SK-N-SH treated with all-trans-retinoic acid at 6 μM for 48 hours (cell line): ENCODE measurements around the gene WFIKKN2.

Experiments used
- ATAC-seq: fragments of 200-7000 bp; cut with Tn5 transposase; 3 replicates; pipeline ENCODE4 v1.9.1; 2020; ENCODE audit warnings: mild to moderate bottlenecking, moderate library complexity
- ARNTL ChIP-seq: fragments of 450-650 bp; formaldehyde crosslinking; IDR thresholded peaks from 2 replicates; pipeline ENCODE4 v1.5.0; 2020; ENCODE audit warnings: low read depth, mild to moderate bottlenecking, moderate library complexity, borderline replicate concordance
- BACH2 ChIP-seq: fragments of 250-450 bp; sonication (Bioruptor Pico); IDR thresholded peaks from 2 replicates; pipeline ENCODE4 v1.9.0; 2021; ENCODE audit warnings: mild to moderate bottlenecking, borderline replicate concordance
- CSDC2 ChIP-seq: fragments of 250-450 bp; sonication (Bioruptor Pico); IDR thresholded peaks from 2 replicates; pipeline ENCODE4 v1.5.0; 2020; ENCODE audit warnings: mild to moderate bottlenecking, moderate library complexity
- ESRRG ChIP-seq: fragments of 250-450 bp; sonication (Bioruptor Pico); IDR thresholded peaks from 2 replicates; pipeline ENCODE4 v1.6.1; 2021; ENCODE audit warnings: mild to moderate bottlenecking
- OSR1 ChIP-seq: fragments of 250-450 bp; sonication (Bioruptor Pico); IDR thresholded peaks from 2 replicates; pipeline ENCODE4 v1.8.0; 2022; ENCODE audit warnings: moderate library complexity, mild to moderate bottlenecking, inconsistent platforms
- PPARA ChIP-seq: fragments of 250-450 bp; sonication (Bioruptor Pico); IDR thresholded peaks from 2 replicates; pipeline ENCODE4 v1.5.0; 2020; ENCODE audit warnings: mild to moderate bottlenecking, borderline replicate concordance
- RARB ChIP-seq: fragments of 250-450 bp; sonication (Bioruptor Pico); IDR thresholded peaks from 2 replicates; pipeline ENCODE4 v1.8.0; 2021; ENCODE audit warnings: mild to moderate bottlenecking, moderate library complexity
- SNAI2 ChIP-seq: fragments of 250-450 bp; sonication (Bioruptor Pico); IDR thresholded peaks from 2 replicates; pipeline ENCODE4 v1.5.0; 2020; ENCODE audit warnings: mild to moderate bottlenecking, moderate library complexity
- TCF4 ChIP-seq: fragments of 250-450 bp; sonication (Bioruptor Pico); IDR thresholded peaks from 2 replicates; pipeline ENCODE4 v1.8.0; 2021; ENCODE audit warnings: mild to moderate bottlenecking, moderate library complexity, borderline replicate concordance
- TOX ChIP-seq: fragments of 250-450 bp; sonication (Bioruptor Pico); IDR thresholded peaks from 2 replicates; pipeline ENCODE4 v1.8.0; 2021; ENCODE audit warnings: mild to moderate bottlenecking, moderate library complexity, borderline replicate concordance
- ZC3H10 ChIP-seq: fragments of 250-450 bp; sonication (Bioruptor Pico); IDR thresholded peaks from 2 replicates; pipeline ENCODE4 v1.5.1; 2021; ENCODE audit warnings: mild to moderate bottlenecking, moderate library complexity
- ZFP3 ChIP-seq: fragments of 250-450 bp; sonication (Bioruptor Pico); IDR thresholded peaks from 2 replicates; pipeline ENCODE4 v1.5.0; 2020; ENCODE audit warnings: mild to moderate bottlenecking, moderate library complexity
- ZFP30 ChIP-seq: fragments of 450-650 bp; formaldehyde crosslinking; IDR thresholded peaks from 2 replicates; pipeline ENCODE4 v1.5.0; 2022; ENCODE audit warnings: mild to moderate bottlenecking, moderate library complexity
- ZNF565 ChIP-seq: fragments of 450-650 bp; formaldehyde crosslinking; conservative IDR thresholded peaks from 2 replicates; pipeline ENCODE4 v1.5.0; 2020; ENCODE audit warnings: low read depth, mild to moderate bottlenecking, moderate library complexity
- ZNF70 ChIP-seq: fragments of 450-650 bp; formaldehyde crosslinking; IDR thresholded peaks from 2 replicates; pipeline ENCODE4 v1.5.0; 2020; ENCODE audit warnings: mild to moderate bottlenecking, moderate library complexity
- ZNF8 ChIP-seq: fragments of 450-650 bp; formaldehyde crosslinking; IDR thresholded peaks from 2 replicates; pipeline ENCODE4 v1.5.0; 2020; ENCODE audit warnings: mild to moderate bottlenecking, moderate library complexity
- TF ChIP-seq, protein P1 (sequence below): fragments of 250-450 bp; sonication (Bioruptor Pico); IDR thresholded peaks from 2 replicates; pipeline ENCODE4 v1.8.0; 2020; ENCODE audit warnings: mild to moderate bottlenecking, moderate library complexity, borderline replicate concordance
- TF ChIP-seq, protein P2 (sequence below): fragments of 250-450 bp; sonication (Bioruptor Pico); IDR thresholded peaks from 2 replicates; pipeline ENCODE4 v1.5.0; 2020; ENCODE audit warnings: mild to moderate bottlenecking, moderate library complexity
- TF ChIP-seq, protein P3 (sequence below): fragments of 250-450 bp; sonication (Bioruptor Pico); IDR thresholded peaks from 2 replicates; pipeline ENCODE4 v1.5.1; 2021; ENCODE audit warnings: mild to moderate bottlenecking, moderate library complexity
- TF ChIP-seq, protein P4 (sequence below): fragments of 250-450 bp; sonication (Bioruptor Pico); IDR thresholded peaks from 2 replicates; pipeline ENCODE4 v1.5.1; 2020; ENCODE audit warnings: low read depth, mild to moderate bottlenecking, moderate library complexity
- TF ChIP-seq, protein P5 (sequence below): fragments of 250-450 bp; sonication (Bioruptor Pico); IDR thresholded peaks from 2 replicates; pipeline ENCODE4 v1.8.0; 2021; ENCODE audit warnings: low read depth, mild to moderate bottlenecking, moderate library complexity, borderline replicate concordance

The WFIKKN2 gene

DNA sequence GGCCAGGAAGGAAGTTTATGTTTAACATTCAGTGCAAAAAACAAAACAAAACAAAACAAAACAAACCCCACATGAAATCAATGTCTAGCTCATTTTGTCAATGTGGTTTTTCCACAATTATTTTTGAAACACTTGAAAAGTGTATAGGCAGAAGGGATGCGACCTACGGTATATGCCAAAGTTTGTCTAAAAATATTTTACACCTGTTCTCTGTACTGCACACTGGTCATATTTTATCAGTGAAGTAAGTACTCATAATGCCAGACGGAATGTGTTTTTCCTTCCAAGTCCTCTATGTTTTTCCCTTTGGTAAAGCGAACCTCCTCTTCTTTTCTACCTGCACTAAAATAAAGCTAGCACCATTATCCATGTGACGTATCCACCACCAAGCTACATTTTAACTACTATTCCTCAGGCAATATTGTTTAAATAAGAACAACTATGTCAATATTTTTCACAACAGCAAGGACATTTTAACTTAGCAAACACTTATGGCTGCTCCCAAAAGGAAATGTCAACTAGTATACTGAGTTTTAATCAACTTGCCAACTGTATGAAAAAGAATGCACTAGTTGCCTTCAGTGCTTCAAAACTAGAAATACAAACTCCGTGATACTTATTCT is 20.4 kb downstream of the WFIKKN2 start:
- TF ChIP-seq ESRRG (CRISPR knock-in tag) (no peak), RARB (CRISPR knock-in tag) (no peak), OSR1 (CRISPR knock-in tag) (no peak), SNAI2 (CRISPR knock-in tag) (no peak), ZFP3 (no peak), ARNTL (CRISPR knock-in tag) (no peak), PPARA (CRISPR knock-in tag) (no peak), TCF4 (no peak), ZNF8 (CRISPR knock-in tag) (no peak), ZNF70 (CRISPR knock-in tag) (no peak), TOX (no peak), CSDC2 (CRISPR knock-in tag) (no peak), ZNF565 (CRISPR knock-in tag) (no peak), BACH2 (CRISPR knock-in tag) (no peak), ZC3H10 (no peak)
- TF ChIP-seq, protein P1, sequence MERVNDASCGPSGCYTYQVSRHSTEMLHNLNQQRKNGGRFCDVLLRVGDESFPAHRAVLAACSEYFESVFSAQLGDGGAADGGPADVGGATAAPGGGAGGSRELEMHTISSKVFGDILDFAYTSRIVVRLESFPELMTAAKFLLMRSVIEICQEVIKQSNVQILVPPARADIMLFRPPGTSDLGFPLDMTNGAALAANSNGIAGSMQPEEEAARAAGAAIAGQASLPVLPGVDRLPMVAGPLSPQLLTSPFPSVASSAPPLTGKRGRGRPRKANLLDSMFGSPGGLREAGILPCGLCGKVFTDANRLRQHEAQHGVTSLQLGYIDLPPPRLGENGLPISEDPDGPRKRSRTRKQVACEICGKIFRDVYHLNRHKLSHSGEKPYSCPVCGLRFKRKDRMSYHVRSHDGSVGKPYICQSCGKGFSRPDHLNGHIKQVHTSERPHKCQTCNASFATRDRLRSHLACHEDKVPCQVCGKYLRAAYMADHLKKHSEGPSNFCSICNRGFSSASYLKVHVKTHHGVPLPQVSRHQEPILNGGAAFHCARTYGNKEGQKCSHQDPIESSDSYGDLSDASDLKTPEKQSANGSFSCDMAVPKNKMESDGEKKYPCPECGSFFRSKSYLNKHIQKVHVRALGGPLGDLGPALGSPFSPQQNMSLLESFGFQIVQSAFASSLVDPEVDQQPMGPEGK, result no peak
- TF ChIP-seq, protein P2, sequence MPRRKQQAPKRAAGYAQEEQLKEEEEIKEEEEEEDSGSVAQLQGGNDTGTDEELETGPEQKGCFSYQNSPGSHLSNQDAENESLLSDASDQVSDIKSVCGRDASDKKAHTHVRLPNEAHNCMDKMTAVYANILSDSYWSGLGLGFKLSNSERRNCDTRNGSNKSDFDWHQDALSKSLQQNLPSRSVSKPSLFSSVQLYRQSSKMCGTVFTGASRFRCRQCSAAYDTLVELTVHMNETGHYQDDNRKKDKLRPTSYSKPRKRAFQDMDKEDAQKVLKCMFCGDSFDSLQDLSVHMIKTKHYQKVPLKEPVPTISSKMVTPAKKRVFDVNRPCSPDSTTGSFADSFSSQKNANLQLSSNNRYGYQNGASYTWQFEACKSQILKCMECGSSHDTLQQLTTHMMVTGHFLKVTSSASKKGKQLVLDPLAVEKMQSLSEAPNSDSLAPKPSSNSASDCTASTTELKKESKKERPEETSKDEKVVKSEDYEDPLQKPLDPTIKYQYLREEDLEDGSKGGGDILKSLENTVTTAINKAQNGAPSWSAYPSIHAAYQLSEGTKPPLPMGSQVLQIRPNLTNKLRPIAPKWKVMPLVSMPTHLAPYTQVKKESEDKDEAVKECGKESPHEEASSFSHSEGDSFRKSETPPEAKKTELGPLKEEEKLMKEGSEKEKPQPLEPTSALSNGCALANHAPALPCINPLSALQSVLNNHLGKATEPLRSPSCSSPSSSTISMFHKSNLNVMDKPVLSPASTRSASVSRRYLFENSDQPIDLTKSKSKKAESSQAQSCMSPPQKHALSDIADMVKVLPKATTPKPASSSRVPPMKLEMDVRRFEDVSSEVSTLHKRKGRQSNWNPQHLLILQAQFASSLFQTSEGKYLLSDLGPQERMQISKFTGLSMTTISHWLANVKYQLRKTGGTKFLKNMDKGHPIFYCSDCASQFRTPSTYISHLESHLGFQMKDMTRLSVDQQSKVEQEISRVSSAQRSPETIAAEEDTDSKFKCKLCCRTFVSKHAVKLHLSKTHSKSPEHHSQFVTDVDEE (CRISPR knock-in tag), result no peak
- TF ChIP-seq, protein P3, sequence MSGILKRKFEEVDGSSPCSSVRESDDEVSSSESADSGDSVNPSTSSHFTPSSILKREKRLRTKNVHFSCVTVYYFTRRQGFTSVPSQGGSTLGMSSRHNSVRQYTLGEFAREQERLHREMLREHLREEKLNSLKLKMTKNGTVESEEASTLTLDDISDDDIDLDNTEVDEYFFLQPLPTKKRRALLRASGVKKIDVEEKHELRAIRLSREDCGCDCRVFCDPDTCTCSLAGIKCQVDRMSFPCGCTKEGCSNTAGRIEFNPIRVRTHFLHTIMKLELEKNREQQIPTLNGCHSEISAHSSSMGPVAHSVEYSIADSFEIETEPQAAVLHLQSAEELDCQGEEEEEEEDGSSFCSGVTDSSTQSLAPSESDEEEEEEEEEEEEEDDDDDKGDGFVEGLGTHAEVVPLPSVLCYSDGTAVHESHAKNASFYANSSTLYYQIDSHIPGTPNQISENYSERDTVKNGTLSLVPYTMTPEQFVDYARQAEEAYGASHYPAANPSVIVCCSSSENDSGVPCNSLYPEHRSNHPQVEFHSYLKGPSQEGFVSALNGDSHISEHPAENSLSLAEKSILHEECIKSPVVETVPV (CRISPR knock-in tag), result no peak
- TF ChIP-seq, protein P4, sequence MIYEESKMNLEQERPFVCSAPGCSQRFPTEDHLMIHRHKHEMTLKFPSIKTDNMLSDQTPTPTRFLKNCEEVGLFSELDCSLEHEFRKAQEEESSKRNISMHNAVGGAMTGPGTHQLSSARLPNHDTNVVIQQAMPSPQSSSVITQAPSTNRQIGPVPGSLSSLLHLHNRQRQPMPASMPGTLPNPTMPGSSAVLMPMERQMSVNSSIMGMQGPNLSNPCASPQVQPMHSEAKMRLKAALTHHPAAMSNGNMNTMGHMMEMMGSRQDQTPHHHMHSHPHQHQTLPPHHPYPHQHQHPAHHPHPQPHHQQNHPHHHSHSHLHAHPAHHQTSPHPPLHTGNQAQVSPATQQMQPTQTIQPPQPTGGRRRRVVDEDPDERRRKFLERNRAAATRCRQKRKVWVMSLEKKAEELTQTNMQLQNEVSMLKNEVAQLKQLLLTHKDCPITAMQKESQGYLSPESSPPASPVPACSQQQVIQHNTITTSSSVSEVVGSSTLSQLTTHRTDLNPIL, result no peak
- TF ChIP-seq, protein P5, sequence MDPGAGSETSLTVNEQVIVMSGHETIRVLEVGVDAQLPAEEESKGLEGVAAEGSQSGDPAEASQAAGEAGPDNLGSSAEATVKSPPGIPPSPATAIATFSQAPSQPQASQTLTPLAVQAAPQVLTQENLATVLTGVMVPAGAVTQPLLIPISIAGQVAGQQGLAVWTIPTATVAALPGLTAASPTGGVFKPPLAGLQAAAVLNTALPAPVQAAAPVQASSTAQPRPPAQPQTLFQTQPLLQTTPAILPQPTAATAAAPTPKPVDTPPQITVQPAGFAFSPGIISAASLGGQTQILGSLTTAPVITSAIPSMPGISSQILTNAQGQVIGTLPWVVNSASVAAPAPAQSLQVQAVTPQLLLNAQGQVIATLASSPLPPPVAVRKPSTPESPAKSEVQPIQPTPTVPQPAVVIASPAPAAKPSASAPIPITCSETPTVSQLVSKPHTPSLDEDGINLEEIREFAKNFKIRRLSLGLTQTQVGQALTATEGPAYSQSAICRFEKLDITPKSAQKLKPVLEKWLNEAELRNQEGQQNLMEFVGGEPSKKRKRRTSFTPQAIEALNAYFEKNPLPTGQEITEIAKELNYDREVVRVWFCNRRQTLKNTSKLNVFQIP (CRISPR knock-in tag), result no peak
- ATAC-seq, result no peak

DNA sequence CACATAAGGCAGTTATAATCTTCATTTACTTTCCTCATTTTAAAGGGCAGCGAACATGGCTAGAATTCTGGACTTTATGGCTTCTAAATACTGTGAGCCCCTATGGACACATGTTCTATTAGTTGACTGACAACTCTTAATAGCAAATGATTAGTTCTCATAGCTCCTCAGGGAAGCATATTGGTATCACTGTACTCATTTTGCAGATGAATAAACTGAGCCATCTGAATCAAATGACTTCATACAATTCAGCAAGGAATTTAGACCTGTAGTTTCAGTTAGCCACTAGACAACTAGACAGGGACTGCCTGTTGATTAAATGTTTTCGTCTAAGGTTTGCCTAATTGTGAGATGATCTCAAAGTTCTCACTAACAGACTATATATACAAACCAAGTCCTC is 21.0 kb downstream of the WFIKKN2 start:
- TF ChIP-seq, protein P2 (CRISPR knock-in tag), result no peak
- TF ChIP-seq SNAI2 (CRISPR knock-in tag) (no peak), ARNTL (CRISPR knock-in tag) (no peak), ZNF565 (CRISPR knock-in tag) (no peak), BACH2 (CRISPR knock-in tag) (no peak), ZFP3 (no peak), TOX (no peak), ZFP30 (CRISPR knock-in tag) (no peak), TCF4 (no peak), ESRRG (CRISPR knock-in tag) (no peak)
- TF ChIP-seq, protein P1, result no peak
- TF ChIP-seq, protein P3 (CRISPR knock-in tag), result no peak
- TF ChIP-seq, protein P5 (CRISPR knock-in tag), result no peak
- no peak for ATAC-seq
